Measurements from ENCODE around the gene DNAL1.

DNAL1 gene

GRCh38 chr14:73739174-73739898 is 94.5 kb downstream of the DNAL1 start:
- Histone ChIP-seq H3K27me3 (ENCODE audit: control insufficient read depth, insufficient read depth, low read length) (no peaks in the 10 kb centered on the region), H3K4me1 (ENCODE audit: control insufficient read depth, insufficient read depth, low read length) (peaks cover 25% of the 10 kb centered on the region), H3K36me3 (ENCODE audit: control insufficient read depth, insufficient read depth, low read length) (peaks cover 14% of the 10 kb centered on the region; the same call in 1 of the 2 replicates), H3K9me3 (ENCODE audit: control insufficient read depth, insufficient read depth, low read length) (no peaks in the 10 kb centered on the region), H3K27ac (ENCODE audit: low read depth, low read length) (no peak overlapping the region), H3K4me3 (ENCODE audit: low read depth, low read length) (no peak overlapping the region), H3K9ac (ENCODE audit: low read depth, low read length) (no peak overlapping the region)

- Histone ChIP-seq H3K27me3 (ENCODE audit: control insufficient read depth, insufficient read depth, low read length) (no peaks in the 10 kb centered on the region), H3K4me3 (ENCODE audit: low read depth, low read length) (no peak overlapping the region), H3K9me3 (ENCODE audit: control insufficient read depth, insufficient read depth, low read length) (no peaks in the 10 kb centered on the region), H3K36me3 (ENCODE audit: control insufficient read depth, insufficient read depth, low read length) (peaks cover 14% of the 10 kb centered on the region; the same call in 1 of the 2 replicates), H3K27ac (ENCODE audit: low read depth, low read length) (no peak overlapping the region), H3K4me1 (ENCODE audit: control insufficient read depth, insufficient read depth, low read length) (peaks cover 25% of the 10 kb centered on the region), H3K9ac (ENCODE audit: low read depth, low read length) (no peak overlapping the region)
These were observed 95.3 kb downstream of the DNAL1 start for GRCh38 chr14:73739899-73740617.

- H3K4me1 ChIP-seq (ENCODE audit: control insufficient read depth, insufficient read depth, low read length): peaks cover 25% of the 10 kb centered on the region
- peak overlapping the region; percentile 20; the same call in 1 of the 2 replicates for H3K4me3 ChIP-seq (ENCODE audit: low read depth, low read length)
- no peak overlapping the region for H3K9ac ChIP-seq (ENCODE audit: low read depth, low read length)
These were observed 96.0 kb downstream of the DNAL1 start for GRCh38 chr14:73740618-73741326.

DNA sequence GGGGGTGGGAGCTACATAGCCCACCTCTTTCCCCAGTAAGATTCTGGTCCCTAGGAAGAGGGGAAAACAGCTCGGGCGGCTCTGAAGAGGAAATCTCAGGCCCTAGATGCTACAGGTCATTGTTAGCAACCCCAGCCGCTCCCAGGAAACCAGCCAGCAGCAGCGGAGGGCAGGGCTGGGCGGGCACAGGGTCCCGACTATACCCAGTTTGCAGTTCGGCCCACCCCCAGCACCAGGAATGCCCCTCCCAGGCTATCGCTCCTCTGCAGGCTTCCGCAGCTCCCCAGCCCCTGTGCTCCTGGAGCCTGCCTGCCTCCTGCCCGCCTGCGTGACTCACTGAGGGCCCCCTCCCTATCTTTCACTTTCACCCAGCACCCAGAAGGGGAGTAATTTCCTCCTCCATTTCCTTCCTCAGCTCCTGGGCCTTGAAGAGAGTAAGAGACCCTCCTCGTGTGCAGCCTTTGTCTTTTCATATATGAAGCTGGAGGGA is 96.6 kb downstream of the DNAL1 start:
- Histone ChIP-seq H3K36me3 (ENCODE audit: control insufficient read depth, insufficient read depth, low read length) (peaks cover 10% of the 10 kb centered on the region; the same call in 1 of the 2 replicates), H3K4me3 (ENCODE audit: low read depth, low read length) (peak overlapping the region; percentile 20), H3K27ac (ENCODE audit: low read depth, low read length) (peak overlapping the region; percentile 71), H3K4me1 (ENCODE audit: control insufficient read depth, insufficient read depth, low read length) (peaks cover 32% of the 10 kb centered on the region), H3K27me3 (ENCODE audit: control insufficient read depth, insufficient read depth, low read length) (no peaks in the 10 kb centered on the region), H3K9ac (ENCODE audit: low read depth, low read length) (peak overlapping the region; percentile 37; the same call in 1 of the 2 replicates), H3K9me3 (ENCODE audit: control insufficient read depth, insufficient read depth, low read length) (no peaks in the 10 kb centered on the region)

More at GRCh38 chr14:73740618-73741326, 96.0 kb downstream of the DNAL1 start:
- H3K27me3 ChIP-seq (ENCODE audit: control insufficient read depth, insufficient read depth, low read length): no peaks in the 10 kb centered on the region
- H3K27ac ChIP-seq (ENCODE audit: low read depth, low read length): peak overlapping the region; percentile 71
- no peaks in the 10 kb centered on the region for H3K9me3 ChIP-seq (ENCODE audit: control insufficient read depth, insufficient read depth, low read length)
- peaks cover 10% of the 10 kb centered on the region; the same call in 1 of the 2 replicates for H3K36me3 ChIP-seq (ENCODE audit: control insufficient read depth, insufficient read depth, low read length)

DNA sequence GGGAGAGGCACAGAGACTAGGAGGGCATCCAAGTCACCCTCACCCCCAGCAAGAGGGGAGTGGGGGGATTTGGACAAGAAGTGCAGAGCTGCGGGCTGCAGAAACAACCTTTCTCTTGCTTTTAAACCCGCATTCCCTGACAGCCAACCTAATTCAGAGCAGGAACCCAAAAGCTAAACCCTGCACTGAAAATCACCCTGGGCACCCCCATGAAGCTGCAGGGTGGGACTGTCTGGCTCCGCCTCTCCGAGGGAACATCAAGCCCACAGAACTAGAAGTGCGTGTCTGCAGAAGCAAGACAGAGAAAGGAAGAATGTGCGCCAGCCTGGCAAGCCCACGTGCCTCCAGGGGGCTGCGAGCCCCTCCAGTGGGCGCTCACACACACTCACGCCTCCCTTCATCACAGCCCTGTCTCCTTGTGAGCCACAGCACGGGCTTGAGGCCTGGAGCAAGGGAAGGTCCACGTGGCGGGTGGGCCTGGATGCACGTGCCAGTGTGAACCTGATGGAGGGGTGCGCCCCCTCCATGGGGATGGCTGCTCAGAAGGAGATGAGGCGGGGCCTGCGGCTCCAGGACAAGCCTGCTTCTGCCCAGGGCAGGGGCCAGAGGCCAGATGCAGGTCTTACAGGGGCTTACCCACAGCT is 97.2 kb downstream of the DNAL1 start:
- H3K27me3 ChIP-seq (ENCODE audit: control insufficient read depth, insufficient read depth, low read length): no peaks in the 10 kb centered on the region
- no peaks in the 10 kb centered on the region for H3K9me3 ChIP-seq (ENCODE audit: control insufficient read depth, insufficient read depth, low read length)
- H3K9ac ChIP-seq (ENCODE audit: low read depth, low read length): peak overlapping the region; percentile 37; the same call in 1 of the 2 replicates
- H3K4me1 ChIP-seq (ENCODE audit: control insufficient read depth, insufficient read depth, low read length): peaks cover 38% of the 10 kb centered on the region
- H3K4me3 ChIP-seq (ENCODE audit: low read depth, low read length): peak overlapping the region; percentile 20
- H3K27ac ChIP-seq (ENCODE audit: low read depth, low read length): peak overlapping the region; percentile 71
- peaks cover 5% of the 10 kb centered on the region; the same call in 1 of the 2 replicates for H3K36me3 ChIP-seq (ENCODE audit: control insufficient read depth, insufficient read depth, low read length)

- Histone ChIP-seq H3K27me3 (ENCODE audit: control insufficient read depth, insufficient read depth, low read length) (no peaks in the 10 kb centered on the region), H3K9me3 (ENCODE audit: control insufficient read depth, insufficient read depth, low read length) (no peaks in the 10 kb centered on the region), H3K27ac (ENCODE audit: low read depth, low read length) (no peak overlapping the region), H3K9ac (ENCODE audit: low read depth, low read length) (no peak overlapping the region), H3K36me3 (ENCODE audit: control insufficient read depth, insufficient read depth, low read length) (0 out of 2 replicates have a peak, but pooled peaks cover 4% of the 10 kb centered on the region), H3K4me1 (ENCODE audit: control insufficient read depth, insufficient read depth, low read length) (peaks cover 42% of the 10 kb centered on the region), H3K4me3 (ENCODE audit: low read depth, low read length) (no peak overlapping the region)
These were observed 97.9 kb downstream of the DNAL1 start for GRCh38 chr14:73742520-73743238.

DNA sequence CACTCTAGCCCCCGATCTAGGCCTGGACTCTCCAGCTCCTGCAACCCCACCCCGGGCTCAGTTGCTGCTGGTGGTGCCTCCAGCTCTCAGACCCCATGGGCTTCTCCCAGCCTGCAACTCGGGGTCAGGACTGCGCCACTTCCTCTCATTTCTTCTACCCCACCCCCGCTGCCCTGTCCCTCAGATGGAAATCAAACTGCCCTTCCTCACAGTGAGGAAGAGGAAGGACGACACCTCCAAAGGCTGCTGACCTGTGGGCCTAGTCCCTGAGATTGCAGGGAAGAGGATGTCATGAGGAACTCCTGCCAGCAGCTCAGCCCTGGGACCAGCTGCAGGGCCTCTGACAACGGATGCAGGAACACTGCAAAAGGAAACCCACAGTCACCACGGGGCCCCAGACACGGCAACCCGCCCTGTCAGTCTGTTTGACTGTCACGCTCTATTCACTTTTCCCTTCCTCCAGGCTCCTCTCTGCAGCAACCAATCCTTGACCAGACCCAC is 98.7 kb downstream of the DNAL1 start:
- H3K4me3 ChIP-seq (ENCODE audit: low read depth, low read length): no peak overlapping the region

DNA sequence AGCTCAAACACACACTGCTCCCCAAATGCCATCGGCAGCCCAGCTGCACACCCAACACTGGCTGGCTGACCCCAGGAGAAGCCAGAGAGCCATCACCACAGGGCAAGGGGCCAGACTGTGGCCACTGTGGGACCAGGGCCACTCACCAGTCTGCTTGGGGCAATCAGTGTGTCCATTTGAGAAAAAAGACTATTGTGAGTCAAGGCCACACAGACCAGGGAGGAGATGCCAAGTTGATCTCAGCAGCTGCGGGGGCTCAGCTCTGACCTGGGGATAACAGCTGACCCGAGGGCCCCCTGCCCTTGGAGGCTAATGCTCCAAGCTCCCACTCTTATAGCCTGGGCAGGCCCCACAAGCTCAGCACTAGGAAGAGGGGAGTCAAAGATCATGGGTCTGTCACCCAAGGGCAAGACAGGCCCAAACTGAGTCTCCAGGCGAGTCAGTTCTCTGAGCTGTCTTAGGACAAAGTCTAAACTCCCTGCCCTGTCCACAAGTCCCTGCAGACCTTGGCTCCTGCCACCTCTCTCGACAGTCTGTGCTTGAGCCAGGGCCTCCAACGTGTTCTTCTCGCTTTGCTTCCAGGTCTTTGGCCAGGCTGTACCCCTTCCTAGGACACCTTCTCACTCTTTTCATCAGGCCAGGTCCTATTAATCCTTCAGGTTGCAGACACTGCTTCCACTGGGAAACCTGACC is 99.5 kb downstream of the DNAL1 start:
- no peak overlapping the region for H3K9ac ChIP-seq (ENCODE audit: low read depth, low read length)
- no peaks in the 10 kb centered on the region for H3K27me3 ChIP-seq (ENCODE audit: control insufficient read depth, insufficient read depth, low read length)
- H3K27ac ChIP-seq (ENCODE audit: low read depth, low read length): no peak overlapping the region
- no peaks in the 10 kb centered on the region for H3K36me3 ChIP-seq (ENCODE audit: control insufficient read depth, insufficient read depth, low read length)
- H3K4me1 ChIP-seq (ENCODE audit: control insufficient read depth, insufficient read depth, low read length): peaks cover 42% of the 10 kb centered on the region
- no peaks in the 10 kb centered on the region for H3K9me3 ChIP-seq (ENCODE audit: control insufficient read depth, insufficient read depth, low read length)
- H3K4me3 ChIP-seq (ENCODE audit: low read depth, low read length): no peak overlapping the region

More for the DNA sequence above, 98.7 kb downstream of the DNAL1 start:
- Histone ChIP-seq H3K36me3 (ENCODE audit: control insufficient read depth, insufficient read depth, low read length) (0 out of 2 replicates have a peak, but pooled peaks cover 2% of the 10 kb centered on the region), H3K4me1 (ENCODE audit: control insufficient read depth, insufficient read depth, low read length) (peaks cover 42% of the 10 kb centered on the region), H3K9ac (ENCODE audit: low read depth, low read length) (no peak overlapping the region), H3K27ac (ENCODE audit: low read depth, low read length) (no peak overlapping the region), H3K9me3 (ENCODE audit: control insufficient read depth, insufficient read depth, low read length) (no peaks in the 10 kb centered on the region), H3K27me3 (ENCODE audit: control insufficient read depth, insufficient read depth, low read length) (no peaks in the 10 kb centered on the region)

DNA sequence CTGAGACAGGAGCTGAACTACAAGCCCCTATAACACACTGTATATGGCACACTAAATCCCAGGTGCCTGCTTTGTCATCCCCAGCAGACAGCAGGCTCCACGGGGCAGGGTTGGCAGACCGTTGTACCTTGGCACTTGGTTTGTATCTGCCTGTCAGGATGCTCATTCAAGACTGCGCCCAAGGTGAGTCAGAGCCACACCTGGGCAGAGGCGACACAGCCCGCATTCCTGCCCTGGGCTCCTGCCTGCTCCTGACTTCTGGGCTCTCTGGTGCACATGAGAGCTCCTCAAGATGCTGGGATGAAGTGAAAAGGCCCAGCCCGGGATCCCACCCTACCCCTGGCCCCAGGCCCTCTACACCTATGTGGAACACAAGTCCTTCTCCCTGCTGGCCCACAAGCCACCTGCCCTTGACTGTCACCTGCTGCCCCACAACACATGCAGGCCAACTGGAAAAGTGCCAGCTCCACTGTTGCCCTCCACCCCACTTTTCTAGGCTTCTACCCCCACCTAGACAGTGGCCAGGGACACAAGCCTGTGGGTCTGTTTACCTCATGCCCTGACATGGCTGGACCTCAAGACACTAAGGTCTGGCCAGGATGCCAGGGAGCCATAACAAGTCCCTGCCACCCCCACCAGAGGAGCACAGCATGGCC is 100.2 kb downstream of the DNAL1 start:
- peaks cover 47% of the 10 kb centered on the region for H3K4me1 ChIP-seq (ENCODE audit: control insufficient read depth, insufficient read depth, low read length)
- no peaks in the 10 kb centered on the region for H3K36me3 ChIP-seq (ENCODE audit: control insufficient read depth, insufficient read depth, low read length)
- no peak overlapping the region for H3K9ac ChIP-seq (ENCODE audit: low read depth, low read length)
- H3K4me3 ChIP-seq (ENCODE audit: low read depth, low read length): no peak overlapping the region
- no peaks in the 10 kb centered on the region for H3K9me3 ChIP-seq (ENCODE audit: control insufficient read depth, insufficient read depth, low read length)
- no peaks in the 10 kb centered on the region for H3K27me3 ChIP-seq (ENCODE audit: control insufficient read depth, insufficient read depth, low read length)
- no peak overlapping the region for H3K27ac ChIP-seq (ENCODE audit: low read depth, low read length)
